ENCODE results near the gene LRP1B. TPM values are rescaled to one million over a fixed set of nuclear protein-coding genes. Genes with fewer than 3 reads are reported as not detected.

Gene LRP1B
- total and polyA plus RNA-seq, 7 experiments from 2014 or later: 0.10 TPM; not detected in 6

- no peak overlapping the region for H3K4me3 ChIP-seq (ENCODE audit: low read length)
- intact Hi-C loops (cut with micrococcal nuclease): no loop called here
- no peak overlapping the region for H3K4me3 Mint-ChIP-seq
Observed at GRCh38 chr2:142165790-142166189, 35.0 kb upstream of the LRP1B start.

GRCh38 chr2:142153601-142154000 lies 22.8 kb upstream of the LRP1B start:
- intact Hi-C loops (cut with micrococcal nuclease): no loop called here
- ATAC-seq: no peak
- DNase-seq: no peak
- H3K27ac ChIP-seq (ENCODE audit: low read depth, low read length): no peak overlapping the region
- H3K9me3 ChIP-seq (ENCODE audit: control insufficient read depth in 2 of 3, low read length in 3 of 3): no peaks in the 10 kb centered on the region
- no peaks in the 10 kb centered on the region for H3K4me1 ChIP-seq (ENCODE audit: control insufficient read depth in 2 of 2, insufficient read depth in 2 of 2, low read length in 2 of 2)
- ChIA-PET CTCF (no interaction called here), POLR2A (no interaction called here)
- H3K4me3 ChIP-seq (ENCODE audit: low read length): no peak overlapping the region
- H3K27me3 ChIP-seq (ENCODE audit: control insufficient read depth in 2 of 2, insufficient read depth in 2 of 2, low read length in 2 of 2): no peaks in the 10 kb centered on the region
- H3K36me3 ChIP-seq (ENCODE audit: control insufficient read depth in 2 of 3, insufficient read depth in 3 of 3, low read length in 3 of 3): no peaks in the 10 kb centered on the region
- Mint-ChIP-seq H3K27me3 (peaks cover 0 to 3% (median 0%) of the 10 kb centered on the region in 5 donors), H3K4me3 (no peak overlapping the region), H3K27ac (no peak overlapping the region), H3K36me3 (no peaks in the 10 kb centered on the region), H3K9me3 (peaks cover 0 to 18% (median 4%) of the 10 kb centered on the region in 11 donors), H3K4me1 (no peaks in the 10 kb centered on the region)

More at GRCh38 chr2:142165790-142166189, 35.0 kb upstream of the LRP1B start:
- ATAC-seq: no peak
- Mint-ChIP-seq H3K9me3 (peaks cover 0 to 9% (median 0%) of the 10 kb centered on the region in 11 donors), H3K4me1 (no peaks in the 10 kb centered on the region), H3K36me3 (no peaks in the 10 kb centered on the region), H3K27me3 (no peaks in the 10 kb centered on the region), H3K27ac (no peak overlapping the region)
- Histone ChIP-seq H3K9me3 (ENCODE audit: control insufficient read depth in 2 of 3, low read length in 3 of 3) (no peaks in the 10 kb centered on the region), H3K36me3 (ENCODE audit: control insufficient read depth in 2 of 3, insufficient read depth in 3 of 3, low read length in 3 of 3) (no peaks in the 10 kb centered on the region), H3K27ac (ENCODE audit: low read depth, low read length) (no peak overlapping the region), H3K27me3 (ENCODE audit: control insufficient read depth in 2 of 2, insufficient read depth in 2 of 2, low read length in 2 of 2) (no peaks in the 10 kb centered on the region), H3K4me1 (ENCODE audit: control insufficient read depth in 2 of 2, insufficient read depth in 2 of 2, low read length in 2 of 2) (no peaks in the 10 kb centered on the region)
- POLR2A ChIA-PET: no interaction called here
- CTCF ChIA-PET: no interaction called here
- no peak for DNase-seq

- no peaks in the 10 kb centered on the region for H3K27me3 ChIP-seq (ENCODE audit: control insufficient read depth in 2 of 2, insufficient read depth in 2 of 2, low read length in 2 of 2)
- Mint-ChIP-seq H3K4me1 (no peaks in the 10 kb centered on the region), H3K9me3 (peaks cover 0 to 18% (median 4%) of the 10 kb centered on the region in 11 donors), H3K36me3 (no peaks in the 10 kb centered on the region), H3K27ac (no peak overlapping the region), H3K27me3 (no peaks in the 10 kb centered on the region), H3K4me3 (no peak overlapping the region)
- no peak overlapping the region for H3K4me3 ChIP-seq (ENCODE audit: low read length)
- ChIA-PET POLR2A (no interaction called here), CTCF (no interaction called here)
- H3K27ac ChIP-seq (ENCODE audit: low read depth, low read length): no peak overlapping the region
- no peaks in the 10 kb centered on the region for H3K36me3 ChIP-seq (ENCODE audit: control insufficient read depth in 2 of 3, insufficient read depth in 3 of 3, low read length in 3 of 3)
- ATAC-seq (no peak), DNase-seq (no peak)
- H3K4me1 ChIP-seq (ENCODE audit: control insufficient read depth in 2 of 2, insufficient read depth in 2 of 2, low read length in 2 of 2): no peaks in the 10 kb centered on the region
- intact Hi-C loops (cut with micrococcal nuclease): no loop called here
- H3K9me3 ChIP-seq (ENCODE audit: control insufficient read depth in 2 of 3, low read length in 3 of 3): no peaks in the 10 kb centered on the region
Observed at GRCh38 chr2:142150453-142150852, 19.6 kb upstream of the LRP1B start.

- Histone ChIP-seq H3K4me3 (ENCODE audit: low read length) (no peak overlapping the region), H3K27ac (ENCODE audit: low read depth, low read length) (no peak overlapping the region), H3K27me3 (ENCODE audit: control insufficient read depth in 2 of 2, insufficient read depth in 2 of 2, low read length in 2 of 2) (no peaks in the 10 kb centered on the region), H3K9me3 (ENCODE audit: control insufficient read depth in 2 of 3, low read length in 3 of 3) (no peaks in the 10 kb centered on the region), H3K36me3 (ENCODE audit: control insufficient read depth in 2 of 3, insufficient read depth in 3 of 3, low read length in 3 of 3) (no peaks in the 10 kb centered on the region), H3K4me1 (ENCODE audit: control insufficient read depth in 2 of 2, insufficient read depth in 2 of 2, low read length in 2 of 2) (no peaks in the 10 kb centered on the region)
- H3K9me3 Mint-ChIP-seq: peaks cover 0 to 6% (median 0%) of the 10 kb centered on the region in 11 donors
- CTCF ChIA-PET: no interaction called here
- H3K4me3 Mint-ChIP-seq: no peak overlapping the region
- DNase-seq (no peak), ATAC-seq (no peak)
- intact Hi-C loops (cut with micrococcal nuclease): no loop called here
- no peak overlapping the region for H3K27ac Mint-ChIP-seq
- H3K4me1 Mint-ChIP-seq: no peaks in the 10 kb centered on the region
- POLR2A ChIA-PET: no interaction called here
- H3K27me3 Mint-ChIP-seq: no peaks in the 10 kb centered on the region
- H3K36me3 Mint-ChIP-seq: no peaks in the 10 kb centered on the region
Observed at GRCh38 chr2:142144547-142144946, 13.7 kb upstream of the LRP1B start.

- H3K27ac ChIP-seq (ENCODE audit: low read depth, low read length): no peak overlapping the region
- H3K4me1 Mint-ChIP-seq: no peaks in the 10 kb centered on the region
- ATAC-seq (no peak), DNase-seq (no peak)
- no peaks in the 10 kb centered on the region for H3K27me3 Mint-ChIP-seq
- H3K4me1 ChIP-seq (ENCODE audit: control insufficient read depth in 2 of 2, insufficient read depth in 2 of 2, low read length in 2 of 2): no peaks in the 10 kb centered on the region
- no peaks in the 10 kb centered on the region for H3K9me3 ChIP-seq (ENCODE audit: control insufficient read depth in 2 of 3, low read length in 3 of 3)
- H3K4me3 Mint-ChIP-seq: no peak overlapping the region
- ChIA-PET CTCF (no interaction called here), POLR2A (no interaction called here)
- H3K27me3 ChIP-seq (ENCODE audit: control insufficient read depth in 2 of 2, insufficient read depth in 2 of 2, low read length in 2 of 2): no peaks in the 10 kb centered on the region
- intact Hi-C loops (cut with micrococcal nuclease): no loop called here
- H3K36me3 ChIP-seq (ENCODE audit: control insufficient read depth in 2 of 3, insufficient read depth in 3 of 3, low read length in 3 of 3): no peaks in the 10 kb centered on the region
- no peak overlapping the region for H3K27ac Mint-ChIP-seq
- H3K9me3 Mint-ChIP-seq: peaks cover 0 to 3% (median 0%) of the 10 kb centered on the region in 11 donors
- no peak overlapping the region for H3K4me3 ChIP-seq (ENCODE audit: low read length)
- no peaks in the 10 kb centered on the region for H3K36me3 Mint-ChIP-seq
Observed at GRCh38 chr2:142142595-142142994, 11.8 kb upstream of the LRP1B start.

- Mint-ChIP-seq H3K9me3 (peaks cover 0 to 6% (median 0%) of the 10 kb centered on the region in 11 donors), H3K27me3 (no peaks in the 10 kb centered on the region), H3K4me3 (no peak overlapping the region), H3K36me3 (no peaks in the 10 kb centered on the region), H3K27ac (no peak overlapping the region), H3K4me1 (no peaks in the 10 kb centered on the region)
- H3K27me3 ChIP-seq (ENCODE audit: control insufficient read depth in 2 of 2, insufficient read depth in 2 of 2, low read length in 2 of 2): no peaks in the 10 kb centered on the region
- H3K9me3 ChIP-seq (ENCODE audit: control insufficient read depth in 2 of 3, low read length in 3 of 3): no peaks in the 10 kb centered on the region
- ATAC-seq (no peak), DNase-seq (no peak)
- intact Hi-C loops (cut with micrococcal nuclease): no loop called here
- no peak overlapping the region for H3K4me3 ChIP-seq (ENCODE audit: low read length)
- H3K36me3 ChIP-seq (ENCODE audit: control insufficient read depth in 2 of 3, insufficient read depth in 3 of 3, low read length in 3 of 3): no peaks in the 10 kb centered on the region
- no peaks in the 10 kb centered on the region for H3K4me1 ChIP-seq (ENCODE audit: control insufficient read depth in 2 of 2, insufficient read depth in 2 of 2, low read length in 2 of 2)
- CTCF ChIA-PET: no interaction called here
- POLR2A ChIA-PET: no interaction called here
- no peak overlapping the region for H3K27ac ChIP-seq (ENCODE audit: low read depth, low read length)
Observed at GRCh38 chr2:142140434-142140845, 9.6 kb upstream of the LRP1B start.

- ATAC-seq: no peak
- Histone ChIP-seq H3K27ac (ENCODE audit: low read depth, low read length) (no peak overlapping the region), H3K36me3 (ENCODE audit: control insufficient read depth in 2 of 3, insufficient read depth in 3 of 3, low read length in 3 of 3) (no peaks in the 10 kb centered on the region), H3K27me3 (ENCODE audit: control insufficient read depth in 2 of 2, insufficient read depth in 2 of 2, low read length in 2 of 2) (no peaks in the 10 kb centered on the region), H3K9me3 (ENCODE audit: control insufficient read depth in 2 of 3, low read length in 3 of 3) (no peaks in the 10 kb centered on the region), H3K4me1 (ENCODE audit: control insufficient read depth in 2 of 2, insufficient read depth in 2 of 2, low read length in 2 of 2) (no peaks in the 10 kb centered on the region), H3K4me3 (ENCODE audit: low read length) (no peak overlapping the region)
- peaks cover 0 to 6% (median 0%) of the 10 kb centered on the region in 11 donors for H3K9me3 Mint-ChIP-seq
- H3K36me3 Mint-ChIP-seq: no peaks in the 10 kb centered on the region
- H3K4me3 Mint-ChIP-seq: no peak overlapping the region
- CTCF ChIA-PET: no interaction called here
- no peaks in the 10 kb centered on the region for H3K27me3 Mint-ChIP-seq
- no peak for DNase-seq
- POLR2A ChIA-PET: no interaction called here
- no peak overlapping the region for H3K27ac Mint-ChIP-seq
- intact Hi-C loops (cut with micrococcal nuclease): no loop called here
- H3K4me1 Mint-ChIP-seq: no peaks in the 10 kb centered on the region
Observed at GRCh38 chr2:142139384-142139783, 8.6 kb upstream of the LRP1B start.

Measured in naive thymus-derived CD4-positive, alpha-beta T cell (primary cell).